ENCODE results near the gene POLR1A.

- TF ChIP-seq CTCF (IDR thresholded peaks at IDR 0.05), result no peak
- no peak for TF ChIP-seq EZH2 (IDR thresholded peaks at IDR 0.05; ENCODE audit: borderline replicate concordance, insufficient read depth, low read depth, low read length, poor library complexity, severe bottlenecking)
These were observed 118.2 kb downstream of the POLR1A start for GRCh38 chr2:85987266-85988174.
